SK-N-SH treated with all-trans-retinoic acid at 6 μM for 48 hours (cell line): ENCODE measurements around the gene STRBP.

Experiments
- ARNTL ChIP-seq: fragments of 450-650 bp; formaldehyde crosslinking; IDR thresholded peaks from 2 replicates; pipeline ENCODE4 v1.5.0; 2020; ENCODE audit warnings: low read depth, mild to moderate bottlenecking, moderate library complexity, borderline replicate concordance
- BACH2 ChIP-seq: fragments of 250-450 bp; sonication (Bioruptor Pico); IDR thresholded peaks from 2 replicates; pipeline ENCODE4 v1.9.0; 2021; ENCODE audit warnings: mild to moderate bottlenecking, borderline replicate concordance
- CREB5 ChIP-seq: fragments of 250-450 bp; sonication (Bioruptor Pico); IDR thresholded peaks from 2 replicates; pipeline ENCODE4 v1.5.1; 2020; ENCODE audit warnings: low read depth, mild to moderate bottlenecking, moderate library complexity
- CSDC2 ChIP-seq: fragments of 250-450 bp; sonication (Bioruptor Pico); IDR thresholded peaks from 2 replicates; pipeline ENCODE4 v1.5.0; 2020; ENCODE audit warnings: mild to moderate bottlenecking, moderate library complexity
- GLIS3 ChIP-seq: fragments of 250-450 bp; sonication (Bioruptor Pico); IDR thresholded peaks from 2 replicates; pipeline ENCODE4 v1.5.0; 2020; ENCODE audit warnings: mild to moderate bottlenecking, moderate library complexity
- ISL1 ChIP-seq: fragments of 250-450 bp; sonication (Bioruptor Pico); IDR thresholded peaks from 2 replicates; pipeline ENCODE4 v2.1.2; 2022; ENCODE audit warnings: mild to moderate bottlenecking, moderate library complexity
- PPARA ChIP-seq: fragments of 250-450 bp; sonication (Bioruptor Pico); IDR thresholded peaks from 2 replicates; pipeline ENCODE4 v1.5.0; 2020; ENCODE audit warnings: mild to moderate bottlenecking, borderline replicate concordance
- SNAI2 ChIP-seq: fragments of 250-450 bp; sonication (Bioruptor Pico); IDR thresholded peaks from 2 replicates; pipeline ENCODE4 v1.5.0; 2020; ENCODE audit warnings: mild to moderate bottlenecking, moderate library complexity
- TCF4 ChIP-seq: fragments of 250-450 bp; sonication (Bioruptor Pico); IDR thresholded peaks from 2 replicates; pipeline ENCODE4 v1.8.0; 2021; ENCODE audit warnings: mild to moderate bottlenecking, moderate library complexity, borderline replicate concordance
- ZC3H10 ChIP-seq: fragments of 250-450 bp; sonication (Bioruptor Pico); IDR thresholded peaks from 2 replicates; pipeline ENCODE4 v1.5.1; 2021; ENCODE audit warnings: mild to moderate bottlenecking, moderate library complexity
- ZFP30 ChIP-seq: fragments of 450-650 bp; formaldehyde crosslinking; IDR thresholded peaks from 2 replicates; pipeline ENCODE4 v1.5.0; 2022; ENCODE audit warnings: mild to moderate bottlenecking, moderate library complexity
- ZNF565 ChIP-seq: fragments of 450-650 bp; formaldehyde crosslinking; conservative IDR thresholded peaks from 2 replicates; pipeline ENCODE4 v1.5.0; 2020; ENCODE audit warnings: low read depth, mild to moderate bottlenecking, moderate library complexity
- ZNF70 ChIP-seq: fragments of 450-650 bp; formaldehyde crosslinking; IDR thresholded peaks from 2 replicates; pipeline ENCODE4 v1.5.0; 2020; ENCODE audit warnings: mild to moderate bottlenecking, moderate library complexity

GRCh38 chr9:123174079-123174478, 94.3 kb downstream of the STRBP start:
- TF ChIP-seq ISL1 (no peak), CSDC2 (CRISPR knock-in tag) (no peak), PPARA (CRISPR knock-in tag) (no peak), ZNF565 (CRISPR knock-in tag) (no peak), ZNF70 (CRISPR knock-in tag) (no peak), ARNTL (no peak), ZC3H10 (no peak), CREB5 (CRISPR knock-in tag) (no peak), ZFP30 (CRISPR knock-in tag) (no peak), TCF4 (CRISPR knock-in tag) (no peak), GLIS3 (no peak), SNAI2 (CRISPR knock-in tag) (no peak), BACH2 (no peak)
